HepG2 (cell line): ENCODE data around the gene EIF4G3. TPM values are rescaled to one million over a fixed set of nuclear protein-coding genes. Genes with fewer than 3 reads are reported as not detected.

ENCODE experiments used
- ARID5B ChIP-seq: IDR thresholded peaks from 2 replicates; pipeline ENCODE4 v1.4.0; 2020; ENCODE audit warnings: mild to moderate bottlenecking, missing genetic modification reagents
- CHD2 ChIP-seq: IDR thresholded peaks from 2 replicates; pipeline ENCODE4 v1.6.1; 2011; ENCODE audit warnings: low read depth, low read length, improper control_type of control experiment
- FOSL1 ChIP-seq: sonication (generic); formaldehyde crosslinking; IDR thresholded peaks from 2 replicates; pipeline ENCODE4 v1.9.0; 2021; ENCODE audit warnings: missing genetic modification reagents, borderline replicate concordance
- HDAC6 ChIP-seq: fragments of 200-600 bp; sonication (generic); IDR thresholded peaks from 2 replicates; pipeline ENCODE4 v1.7.0; 2017; ENCODE audit warnings: mild to moderate bottlenecking, antibody characterized with exemption, low read length, low read depth
- HIC2 ChIP-seq: sonication (generic); formaldehyde crosslinking; IDR thresholded peaks from 2 replicates; pipeline ENCODE4 v1.9.0; 2022; ENCODE audit warnings: low read depth, missing genetic modification reagents
- HMGXB3 ChIP-seq: sonication (generic); formaldehyde crosslinking; IDR thresholded peaks from 2 replicates; pipeline ENCODE4 v1.4.0; 2020; ENCODE audit warnings: missing genetic modification reagents, borderline replicate concordance
- KLF12 ChIP-seq: sonication (generic); formaldehyde crosslinking; IDR thresholded peaks from 2 replicates; pipeline ENCODE4 v1.4.0; 2020; ENCODE audit warnings: missing genetic modification reagents, borderline replicate concordance
- KLF6 ChIP-seq: IDR thresholded peaks from 2 replicates; pipeline ENCODE4 v1.8.0; 2016; ENCODE audit warnings: missing biosample characterization, missing genetic modification reagents
- MAFG ChIP-seq: sonication (generic); formaldehyde crosslinking; IDR thresholded peaks from 2 replicates; pipeline ENCODE4 v1.5.1; 2020; ENCODE audit warnings: mild to moderate bottlenecking, missing genetic modification reagents
- MATR3 ChIP-seq: sonication (generic); formaldehyde crosslinking; IDR thresholded peaks from 2 replicates; pipeline ENCODE4 v1.4.0; 2020; ENCODE audit warnings: missing genetic modification reagents
- MLX ChIP-seq: IDR thresholded peaks from 2 replicates; pipeline ENCODE4 v1.6.1; 2016
- NAIF1 ChIP-seq: sonication (generic); formaldehyde crosslinking; IDR thresholded peaks from 2 replicates; pipeline ENCODE4 v1.5.0; 2020; ENCODE audit warnings: mild to moderate bottlenecking, missing genetic modification reagents, borderline replicate concordance
- NFYC ChIP-seq: IDR thresholded peaks from 2 replicates; pipeline ENCODE4 v1.6.1; 2016; ENCODE audit warnings: missing genetic modification reagents, missing compliant biosample characterization
- REXO4 ChIP-seq: sonication (generic); formaldehyde crosslinking; IDR thresholded peaks from 2 replicates; pipeline ENCODE4 v1.8.0; 2022; ENCODE audit warnings: missing genetic modification reagents, mild to moderate bottlenecking, borderline replicate concordance
- SIX1 ChIP-seq: sonication (generic); formaldehyde crosslinking; IDR thresholded peaks from 2 replicates; pipeline ENCODE4 v1.4.0; 2020; ENCODE audit warnings: missing genetic modification reagents, borderline replicate concordance
- TGIF2 ChIP-seq: IDR thresholded peaks from 2 replicates; pipeline ENCODE4 v1.6.1; 2016; ENCODE audit warnings: control low read depth, missing compliant biosample characterization
- XRCC5 ChIP-seq: fragments of 200-400 bp; formaldehyde crosslinking; optimal IDR thresholded peaks from 2 replicates; pipeline ENCODE3; 2017; ENCODE audit warnings: mild to moderate bottlenecking, low read length
- ZFP36 ChIP-seq: fragments of 150-350 bp; IDR thresholded peaks from 2 replicates; pipeline ENCODE4 v1.6.1; 2018; ENCODE audit warnings: borderline replicate concordance, low read length, low read depth; ENCODE audit not compliant: partially characterized antibody
- ZMYM2 ChIP-seq: sonication (generic); formaldehyde crosslinking; IDR thresholded peaks from 2 replicates; pipeline ENCODE4 v1.8.0; 2022; ENCODE audit warnings: mild to moderate bottlenecking, missing genetic modification reagents
- ZNF331 ChIP-seq: sonication (generic); formaldehyde crosslinking; IDR thresholded peaks from 2 replicates; pipeline ENCODE4 v1.4.0; 2020; ENCODE audit warnings: missing genetic modification reagents
- ZNF547 ChIP-seq: sonication (generic); formaldehyde crosslinking; IDR thresholded peaks from 2 replicates; pipeline ENCODE4 v1.5.1; 2020; ENCODE audit warnings: mild to moderate bottlenecking, missing genetic modification reagents
- ZNF644 ChIP-seq: IDR thresholded peaks from 2 replicates; pipeline ENCODE4 v1.6.1; 2016; ENCODE audit warnings: low read depth
- polyA plus RNA-seq, 8 experiments: library from polyadenylated mRNA; depleted of rRNA in 3 of 8; stranded (reverse) in 7 of 8; unstranded in 1 of 8; fragments of >200 nt; fragmentation: Illumina TruSeq in 4 of 8; extraction: Trizol in 4 of 8; gene quantifications; 2 replicates each; pipeline versions ENCODE4 v1.2.1 to v1.2.3, GENCODE V29; 2011 to 2016; ENCODE audit warnings: low read depth in 4 of 8, missing spikeins in 1 of 8, mixed read lengths in 1 of 8; ENCODE audit not compliant: insufficient read depth in 1 of 8
- total RNA-seq, 5 experiments: library from RNA; depleted of rRNA; stranded (reverse); fragments of >200 nt; fragmentation: Illumina TruSeq; extraction: Trizol; gene quantifications; 2 replicates each; pipeline ENCODE4 v1.2.3, GENCODE V29; 2016; ENCODE audit warnings: low read depth in 1 of 5

Gene EIF4G3
- total and polyA plus RNA-seq, 2 of the 13 experiments (the other 11 are each of a cell fraction or from before 2014, with no cell fraction given) = 22.2 to 27.6 TPM

- TF ChIP-seq HMGXB3 (CRISPR knock-in tag) (no peak), NFYC (CRISPR knock-in tag) (no peak), SIX1 (CRISPR knock-in tag) (peak; percentile 92; the same call in 1 of the 2 replicates), FOSL1 (CRISPR knock-in tag) (no peak), ZNF644 (CRISPR knock-in tag) (peak; percentile 37; the same call in 1 of the 2 replicates), ZFP36 (no peak), ZMYM2 (CRISPR knock-in tag) (peak; percentile 74), HDAC6 (no peak), CHD2 (no peak), XRCC5 (no peak), HIC2 (CRISPR knock-in tag) (no peak), MATR3 (CRISPR knock-in tag) (no peak), MLX (no peak), ZNF547 (CRISPR knock-in tag) (no peak), TGIF2 (CRISPR knock-in tag) (no peak), NAIF1 (CRISPR knock-in tag) (no peak), REXO4 (CRISPR knock-in tag) (no peak), KLF6 (CRISPR knock-in tag) (no peak), ARID5B (CRISPR knock-in tag) (peak; percentile 43), MAFG (CRISPR knock-in tag) (no peak), KLF12 (CRISPR knock-in tag) (no peak), ZNF331 (CRISPR knock-in tag) (no peak)
Observed at GRCh38 chr1:21126324-21126723, 50.4 kb downstream of the EIF4G3 start (continued).
